Left ventricle myocardium inferior (tissue), 1 donor: ENCODE data around the gene KRT16. TPM values are rescaled to one million over a fixed set of nuclear protein-coding genes. Genes with fewer than 3 reads are reported as not detected.

ENCODE experiments used
- DNase-seq: peaks from one replicate; pipeline ENCODE4 v3.0.0-alpha.2; 2020
- H3K27ac ChIP-seq: fragments of 200-600 bp; replicated peaks from 2 replicates; pipeline ENCODE4 v1.8.0; 2021
- H3K27me3 ChIP-seq: fragments of 200-600 bp; 2 replicates; pipeline ENCODE4 v1.8.0; 2021; ENCODE audit warnings: low read depth
- H3K36me3 ChIP-seq: fragments of 200-600 bp; 2 replicates; pipeline ENCODE4 v1.8.0; 2021
- H3K4me1 ChIP-seq: fragments of 200-600 bp; 2 replicates; pipeline ENCODE4 v1.8.0; 2021
- H3K4me3 ChIP-seq: fragments of 200-600 bp; 2 replicates; pipeline ENCODE4 v1.8.0; 2021; ENCODE audit warnings: mild to moderate bottlenecking, moderate library complexity
- H3K9me3 ChIP-seq: fragments of 200-600 bp; replicated peaks from 2 replicates; pipeline ENCODE4 v1.8.0; 2021
- intact Hi-C: fragments of 100-400 bp; cut with micrococcal nuclease; formaldehyde crosslinking; loops from one replicate; pipeline ENCODE4 v1.11.0; 2022
- total RNA-seq: library from RNA; stranded (reverse); fragmentation: NEBNext Ultra II Directional; extraction: Animal tissue kit (Norgen Biotek cat#: 25700); gene quantifications from one replicate; pipeline ENCODE4 v1.2.1, GENCODE V29; 2021
- TF ChIP-seq, protein P1 (sequence below): fragments of 200-600 bp; IDR thresholded peaks from 2 replicates; pipeline ENCODE4 v1.8.0; 2021; ENCODE audit warnings: antibody characterized with exemption, mild to moderate bottlenecking, borderline replicate concordance
- donor health status: DM: no; HTN: yes; CAD: no; lungs with severe emphysema.

The KRT16 gene
- total RNA-seq, 1 donor from 2014 or later, result not detected

DNA sequence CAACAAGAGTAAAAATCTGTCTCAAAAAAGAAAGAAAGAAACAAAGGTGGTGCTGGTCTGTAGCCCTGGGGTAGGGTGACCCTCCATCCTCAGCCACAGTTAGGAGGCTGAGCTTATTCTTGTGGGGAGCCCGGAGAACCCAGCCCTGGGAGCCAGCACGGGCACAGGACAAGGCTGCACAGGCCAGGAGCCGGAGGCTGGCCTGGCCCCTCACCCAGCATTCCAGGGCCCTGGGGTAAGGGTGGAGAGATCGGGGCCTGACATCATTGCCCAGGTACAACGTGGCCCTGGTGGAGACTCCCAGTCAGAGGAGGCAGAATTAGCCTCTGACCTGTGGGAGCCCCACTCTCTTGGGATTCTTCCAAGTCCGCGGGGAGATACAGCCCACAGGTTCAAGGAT, 22.1 kb upstream of the KRT16 start:
- no peak for DNase-seq

DNA sequence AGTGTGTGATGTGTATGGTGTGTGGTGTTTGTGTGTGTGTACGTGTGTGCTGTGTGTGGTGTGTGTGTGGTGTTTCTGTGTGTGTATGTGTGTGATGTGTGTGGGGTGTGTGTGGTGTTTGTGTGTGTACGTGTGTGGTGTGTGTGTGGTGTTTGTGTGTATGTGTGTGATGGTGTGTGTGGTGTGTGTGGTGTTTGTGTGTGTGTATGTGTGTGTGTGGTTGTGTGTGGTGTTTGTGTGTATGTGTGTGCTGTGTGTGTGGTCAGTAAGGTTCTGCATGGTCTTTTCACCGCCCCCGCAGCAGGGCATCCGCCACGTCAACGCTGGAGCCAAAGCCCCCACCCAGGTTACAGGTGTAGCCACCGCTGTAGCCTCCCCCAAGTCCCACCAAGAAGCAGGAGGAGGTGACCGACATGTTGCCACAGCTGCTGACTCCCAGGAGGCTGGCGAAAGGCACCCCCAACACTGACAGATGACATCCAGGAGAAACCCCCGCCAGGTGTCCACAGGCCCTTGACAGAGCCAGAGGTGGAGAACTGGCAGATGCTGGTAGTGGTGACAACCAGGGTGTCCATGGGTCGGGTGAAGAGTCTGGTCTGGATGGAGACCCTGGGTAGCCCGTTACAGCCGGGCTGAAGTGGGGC, 21.1 kb upstream of the KRT16 start:
- no peak overlapping the region for H3K4me3 ChIP-seq
- no peak overlapping the region for H3K27ac ChIP-seq
- no peak for DNase-seq
- H3K36me3 ChIP-seq, result no peaks in the 10 kb centered on the region
- peaks cover 17% of the 10 kb centered on the region for H3K27me3 ChIP-seq
- peaks cover 12% of the 10 kb centered on the region for H3K4me1 ChIP-seq
- intact Hi-C loops, result no loop called here
- H3K9me3 ChIP-seq, result no peaks in the 10 kb centered on the region
- TF ChIP-seq, protein P1, sequence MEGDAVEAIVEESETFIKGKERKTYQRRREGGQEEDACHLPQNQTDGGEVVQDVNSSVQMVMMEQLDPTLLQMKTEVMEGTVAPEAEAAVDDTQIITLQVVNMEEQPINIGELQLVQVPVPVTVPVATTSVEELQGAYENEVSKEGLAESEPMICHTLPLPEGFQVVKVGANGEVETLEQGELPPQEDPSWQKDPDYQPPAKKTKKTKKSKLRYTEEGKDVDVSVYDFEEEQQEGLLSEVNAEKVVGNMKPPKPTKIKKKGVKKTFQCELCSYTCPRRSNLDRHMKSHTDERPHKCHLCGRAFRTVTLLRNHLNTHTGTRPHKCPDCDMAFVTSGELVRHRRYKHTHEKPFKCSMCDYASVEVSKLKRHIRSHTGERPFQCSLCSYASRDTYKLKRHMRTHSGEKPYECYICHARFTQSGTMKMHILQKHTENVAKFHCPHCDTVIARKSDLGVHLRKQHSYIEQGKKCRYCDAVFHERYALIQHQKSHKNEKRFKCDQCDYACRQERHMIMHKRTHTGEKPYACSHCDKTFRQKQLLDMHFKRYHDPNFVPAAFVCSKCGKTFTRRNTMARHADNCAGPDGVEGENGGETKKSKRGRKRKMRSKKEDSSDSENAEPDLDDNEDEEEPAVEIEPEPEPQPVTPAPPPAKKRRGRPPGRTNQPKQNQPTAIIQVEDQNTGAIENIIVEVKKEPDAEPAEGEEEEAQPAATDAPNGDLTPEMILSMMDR, result no peak

More for the DNA sequence above, 22.1 kb upstream of the KRT16 start:
- intact Hi-C loops, result no loop called here
- peak overlapping the region; percentile 31 for H3K4me3 ChIP-seq
- peaks cover 17% of the 10 kb centered on the region for H3K27me3 ChIP-seq
- TF ChIP-seq, protein P1, result no peak
- peaks cover 12% of the 10 kb centered on the region for H3K4me1 ChIP-seq
- no peaks in the 10 kb centered on the region for H3K36me3 ChIP-seq
- no peak overlapping the region for H3K27ac ChIP-seq
- no peaks in the 10 kb centered on the region for H3K9me3 ChIP-seq

DNA sequence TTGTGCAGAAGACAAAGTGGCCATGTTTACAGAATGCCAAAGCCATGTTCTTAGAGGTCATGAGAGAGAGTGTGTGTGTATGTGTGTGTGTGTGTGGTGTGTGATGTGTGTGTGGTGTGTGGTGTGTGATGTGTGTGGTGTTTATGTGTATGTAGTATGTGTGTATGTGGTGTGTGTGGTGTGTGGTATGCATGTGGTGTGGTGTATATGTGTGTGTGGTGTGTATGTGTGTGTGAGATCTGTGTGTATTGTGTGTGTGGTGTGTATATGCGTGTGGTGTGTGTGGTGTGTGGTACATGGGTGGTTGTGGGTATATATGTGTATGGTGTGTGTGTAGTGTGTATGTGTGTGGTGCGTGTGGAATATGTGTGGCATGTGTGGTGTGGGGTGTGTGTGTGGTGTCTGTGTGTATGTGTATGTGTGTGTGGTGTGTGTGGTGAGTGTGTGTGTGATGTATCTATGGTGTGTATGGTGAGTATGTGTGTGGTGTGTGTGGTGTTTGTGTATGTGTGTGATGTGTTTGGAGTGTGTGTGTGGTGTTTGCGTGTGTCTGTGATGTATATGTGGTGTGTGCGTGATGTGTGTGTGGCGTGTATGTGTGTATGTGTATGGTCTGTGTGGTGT, 20.0 kb upstream of the KRT16 start:
- intact Hi-C loops, result no loop called here
- DNase-seq, result no peak

DNA sequence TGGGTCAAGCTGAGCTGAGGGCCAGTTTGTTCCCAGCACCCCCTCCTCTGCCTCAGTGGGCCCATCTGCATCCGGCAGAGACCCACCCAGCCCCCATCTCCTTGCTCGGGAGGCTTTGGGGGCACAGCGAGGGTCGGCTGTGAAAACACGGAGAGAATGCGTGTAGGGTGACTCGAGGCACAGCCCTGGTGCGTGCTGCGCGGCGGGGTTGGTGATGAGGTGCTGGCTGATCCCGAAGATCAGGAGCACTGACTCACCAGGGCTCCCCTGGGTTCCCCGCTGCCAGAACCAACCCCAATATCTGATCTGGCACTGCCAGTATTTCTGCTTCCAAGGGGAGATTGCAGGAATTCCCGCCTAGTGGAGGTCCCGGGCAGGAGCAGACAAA, 19.3 kb upstream of the KRT16 start:
- TF ChIP-seq, protein P1, result no peak
- Histone ChIP-seq H3K27me3 (peaks cover 5% of the 10 kb centered on the region), H3K4me1 (peaks cover 12% of the 10 kb centered on the region), H3K4me3 (no peak overlapping the region), H3K9me3 (no peaks in the 10 kb centered on the region), H3K36me3 (no peaks in the 10 kb centered on the region), H3K27ac (no peak overlapping the region)
- intact Hi-C loops, result no loop called here
- DNase-seq, result no peak

More for the DNA sequence above, 20.0 kb upstream of the KRT16 start:
- no peak overlapping the region for H3K27ac ChIP-seq
- TF ChIP-seq, protein P1, result no peak
- H3K27me3 ChIP-seq, result peaks cover 7% of the 10 kb centered on the region
- no peaks in the 10 kb centered on the region for H3K36me3 ChIP-seq
- H3K4me1 ChIP-seq, result peaks cover 12% of the 10 kb centered on the region
- H3K4me3 ChIP-seq, result no peak overlapping the region
- H3K9me3 ChIP-seq, result no peaks in the 10 kb centered on the region

DNA sequence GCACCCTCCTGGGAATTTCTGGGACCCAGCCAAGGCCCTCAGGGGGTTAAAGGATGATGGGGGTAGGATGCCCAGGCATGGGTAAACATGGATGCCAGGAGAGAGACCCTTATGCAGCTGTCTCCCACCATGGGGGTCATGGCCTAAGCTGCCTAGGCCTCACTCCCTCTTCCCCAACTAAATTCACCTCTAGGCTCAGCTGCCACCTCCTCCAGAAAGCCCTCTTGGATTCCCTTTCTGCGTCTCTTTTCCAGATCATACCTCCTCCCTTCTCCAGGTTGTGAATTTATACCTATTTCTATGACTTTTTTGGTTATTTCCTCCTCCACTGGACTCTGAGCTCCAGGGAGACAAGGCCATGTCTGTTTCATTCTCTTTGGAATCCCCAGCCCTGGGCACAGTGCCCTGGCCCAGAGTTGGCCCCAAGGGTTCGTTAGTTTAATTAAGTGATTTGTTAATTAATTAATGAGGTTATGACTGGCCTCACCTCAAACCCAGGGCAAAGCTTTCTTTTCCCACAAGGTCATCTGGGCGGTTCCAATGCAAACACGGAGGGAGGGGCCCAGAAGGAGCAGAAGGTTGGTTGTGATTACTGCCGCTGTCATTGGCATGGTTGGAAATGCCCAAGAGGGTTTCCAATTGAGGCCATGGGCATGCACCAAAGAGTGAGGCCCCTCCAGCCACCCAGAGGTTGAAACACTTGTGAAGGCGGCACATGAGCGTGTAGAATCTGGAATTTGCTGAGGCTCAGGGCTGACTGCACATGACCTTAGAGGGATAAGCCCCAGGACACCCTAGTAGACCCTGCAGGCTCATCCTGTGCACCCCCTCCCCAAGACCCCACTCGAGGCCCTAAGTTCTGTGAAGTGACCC, 18.7 kb upstream of the KRT16 start:
- H3K27ac ChIP-seq, result no peak overlapping the region
- H3K4me1 ChIP-seq, result peaks cover 12% of the 10 kb centered on the region

More for the DNA sequence above, 18.7 kb upstream of the KRT16 start:
- TF ChIP-seq, protein P1, result no peak
- Histone ChIP-seq H3K4me3 (no peak overlapping the region), H3K36me3 (no peaks in the 10 kb centered on the region), H3K9me3 (no peaks in the 10 kb centered on the region), H3K27me3 (peaks cover 5% of the 10 kb centered on the region)
- DNase-seq, result no peak
- intact Hi-C loops, result no loop called here
